ENCODE measurements around the gene IDS.
"Not testable (repeated sequence)": the region's sequence is repeated elsewhere in the genome, so short reads cannot be mapped to it uniquely, and the experiment has no call there.

Gene IDS

GRCh38 chrX:149497626-149498025, 7.5 kb downstream of the IDS start:
- H3K9ac ChIP-seq (ENCODE audit: low read depth, low read length), result no peak overlapping the region
- no peaks in the 10 kb centered on the region for H3K4me1 ChIP-seq (ENCODE audit: insufficient read depth, low read length)
- H3K36me3 ChIP-seq (ENCODE audit: insufficient read depth, low read length), result peaks cover 82% of the 10 kb centered on the region
- no peak overlapping the region for H3K27ac ChIP-seq (ENCODE audit: low read depth, low read length)
- H3K9me3 ChIP-seq (ENCODE audit: insufficient read depth, low read depth, low read length), result no peaks in the 10 kb centered on the region
- H3K27me3 ChIP-seq (ENCODE audit: insufficient read depth, low read length), result no peaks in the 10 kb centered on the region
- WGBS, result 90% methylated on average over 2 of the region's 2 CpGs
- H3K4me3 ChIP-seq (ENCODE audit: low read length), result no peak overlapping the region

DNA sequence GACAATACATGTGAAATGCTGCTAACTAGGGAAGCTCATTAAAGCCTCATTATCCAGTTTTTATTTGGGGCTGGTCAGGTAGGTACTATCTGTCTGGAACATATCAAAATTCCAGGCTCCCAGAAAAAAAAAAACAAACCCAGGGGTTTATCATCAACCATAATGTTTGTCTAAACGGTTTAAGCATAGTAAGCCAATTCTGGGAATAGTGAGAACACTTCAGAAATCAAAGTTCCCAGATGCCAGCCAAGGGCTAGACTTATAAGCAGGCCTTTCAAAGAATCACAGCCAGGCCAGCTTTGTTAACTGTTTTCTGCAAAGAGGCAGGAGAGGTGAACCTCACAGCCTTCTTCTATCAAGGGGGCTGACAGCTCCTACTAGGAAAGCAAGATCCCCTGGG, 8.1 kb downstream of the IDS start:
- no peaks in the 10 kb centered on the region for H3K9me3 ChIP-seq (ENCODE audit: insufficient read depth, low read depth, low read length)
- no peaks in the 10 kb centered on the region for H3K4me1 ChIP-seq (ENCODE audit: insufficient read depth, low read length)
- H3K4me3 ChIP-seq (ENCODE audit: low read length), result no peak overlapping the region
- H3K27ac ChIP-seq (ENCODE audit: low read depth, low read length), result no peak overlapping the region
- no peaks in the 10 kb centered on the region for H3K27me3 ChIP-seq (ENCODE audit: insufficient read depth, low read length)
- 100% methylated on average over 1 of the region's 1 CpG for WGBS
- H3K9ac ChIP-seq (ENCODE audit: low read depth, low read length), result no peak overlapping the region
- peaks cover 76% of the 10 kb centered on the region for H3K36me3 ChIP-seq (ENCODE audit: insufficient read depth, low read length)

GRCh38 chrX:149495573-149496071, 9.5 kb downstream of the IDS start:
- Histone ChIP-seq H3K36me3 (ENCODE audit: insufficient read depth, low read length) (peaks cover 71% of the 10 kb centered on the region), H3K27ac (ENCODE audit: low read depth, low read length) (no peak overlapping the region), H3K9ac (ENCODE audit: low read depth, low read length) (no peak overlapping the region), H3K4me3 (ENCODE audit: low read length) (no peak overlapping the region), H3K4me1 (ENCODE audit: insufficient read depth, low read length) (no peaks in the 10 kb centered on the region), H3K9me3 (ENCODE audit: insufficient read depth, low read depth, low read length) (no peaks in the 10 kb centered on the region), H3K27me3 (ENCODE audit: insufficient read depth, low read length) (no peaks in the 10 kb centered on the region)
- WGBS, result 92% methylated on average over 5 of the region's 5 CpGs

GRCh38 chrX:149494844-149495565, 10.1 kb downstream of the IDS start:
- Histone ChIP-seq H3K9ac (ENCODE audit: low read depth, low read length) (no peak overlapping the region), H3K9me3 (ENCODE audit: insufficient read depth, low read depth, low read length) (no peaks in the 10 kb centered on the region), H3K27ac (ENCODE audit: low read depth, low read length) (no peak overlapping the region), H3K36me3 (ENCODE audit: insufficient read depth, low read length) (peaks cover 70% of the 10 kb centered on the region), H3K4me1 (ENCODE audit: insufficient read depth, low read length) (no peaks in the 10 kb centered on the region), H3K27me3 (ENCODE audit: insufficient read depth, low read length) (no peaks in the 10 kb centered on the region), H3K4me3 (ENCODE audit: low read length) (no peak overlapping the region)
- 97% methylated on average over 4 of the region's 4 CpGs for WGBS

- H3K4me3 ChIP-seq (ENCODE audit: low read length), result no peak overlapping the region
- H3K27me3 ChIP-seq (ENCODE audit: insufficient read depth, low read length), result no peaks in the 10 kb centered on the region
- H3K27ac ChIP-seq (ENCODE audit: low read depth, low read length), result no peak overlapping the region
- no peak overlapping the region for H3K9ac ChIP-seq (ENCODE audit: low read depth, low read length)
- no peaks in the 10 kb centered on the region for H3K4me1 ChIP-seq (ENCODE audit: insufficient read depth, low read length)
- H3K9me3 ChIP-seq (ENCODE audit: insufficient read depth, low read depth, low read length), result no peaks in the 10 kb centered on the region
- 91% methylated on average over 11 of the region's 13 CpGs for WGBS
- peaks cover 71% of the 10 kb centered on the region for H3K36me3 ChIP-seq (ENCODE audit: insufficient read depth, low read length)
These were observed 11.2 kb downstream of the IDS start for GRCh38 chrX:149493567-149494562.

- Histone ChIP-seq H3K9ac (ENCODE audit: low read depth, low read length) (no peak overlapping the region), H3K36me3 (ENCODE audit: insufficient read depth, low read length) (peaks cover 61% of the 10 kb centered on the region), H3K27me3 (ENCODE audit: insufficient read depth, low read length) (no peaks in the 10 kb centered on the region), H3K9me3 (ENCODE audit: insufficient read depth, low read depth, low read length) (no peaks in the 10 kb centered on the region), H3K4me1 (ENCODE audit: insufficient read depth, low read length) (no peaks in the 10 kb centered on the region), H3K27ac (ENCODE audit: low read depth, low read length) (no peak overlapping the region), H3K4me3 (ENCODE audit: low read length) (no peak overlapping the region)
- WGBS, result 84% methylated on average over 2 of the region's 2 CpGs
These were observed 13.3 kb downstream of the IDS start for GRCh38 chrX:149491812-149492211.

GRCh38 chrX:149490100-149490499, 15.0 kb downstream of the IDS start:
- Histone ChIP-seq H3K9me3 (ENCODE audit: insufficient read depth, low read depth, low read length) (no peaks in the 10 kb centered on the region), H3K4me1 (ENCODE audit: insufficient read depth, low read length) (no peaks in the 10 kb centered on the region), H3K4me3 (ENCODE audit: low read length) (no peak overlapping the region), H3K27ac (ENCODE audit: low read depth, low read length) (no peak overlapping the region), H3K36me3 (ENCODE audit: insufficient read depth, low read length) (peaks cover 59% of the 10 kb centered on the region), H3K9ac (ENCODE audit: low read depth, low read length) (no peak overlapping the region), H3K27me3 (ENCODE audit: insufficient read depth, low read length) (no peaks in the 10 kb centered on the region)
- 92% methylated on average over 7 of the region's 7 CpGs for WGBS

- H3K4me3 ChIP-seq (ENCODE audit: low read length); H3K9me3 ChIP-seq (ENCODE audit: insufficient read depth, low read depth, low read length); H3K27ac ChIP-seq (ENCODE audit: low read depth, low read length); H3K9ac ChIP-seq (ENCODE audit: low read depth, low read length); H3K27me3 ChIP-seq (ENCODE audit: insufficient read depth, low read length); H3K4me1 ChIP-seq (ENCODE audit: insufficient read depth, low read length): not testable (repeated sequence)
- peaks cover 49% of the 10 kb centered on the region for H3K36me3 ChIP-seq (ENCODE audit: insufficient read depth, low read length)
- 94% methylated on average over 11 of the region's 17 CpGs for WGBS
These were observed 16.6 kb downstream of the IDS start for GRCh38 chrX:149488411-149489052.

DNA sequence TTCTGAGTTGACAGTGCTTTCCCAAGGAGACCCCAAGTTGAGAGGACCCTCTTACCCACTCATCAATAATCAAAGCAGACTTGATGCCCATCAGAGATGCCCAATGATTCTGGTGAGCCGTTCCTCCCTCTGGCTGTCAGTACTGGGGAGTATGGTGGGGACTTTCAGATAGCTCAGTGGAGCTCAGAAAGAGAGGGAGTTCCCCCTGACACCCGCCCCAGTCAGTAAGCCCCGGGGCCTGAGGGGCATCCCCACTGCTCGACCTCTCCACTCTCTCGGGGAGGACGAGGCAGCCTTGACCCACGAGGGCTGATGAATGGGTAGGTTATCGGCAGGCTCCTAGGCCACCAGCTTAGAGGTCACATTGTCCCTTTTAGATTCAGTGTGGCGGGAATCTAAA, 17.1 kb downstream of the IDS start:
- H3K4me3 ChIP-seq (ENCODE audit: low read length); H3K27me3 ChIP-seq (ENCODE audit: insufficient read depth, low read length); H3K9me3 ChIP-seq (ENCODE audit: insufficient read depth, low read depth, low read length); H3K9ac ChIP-seq (ENCODE audit: low read depth, low read length); H3K4me1 ChIP-seq (ENCODE audit: insufficient read depth, low read length); H3K27ac ChIP-seq (ENCODE audit: low read depth, low read length): not testable (repeated sequence)
- 83% methylated on average over 1 of the region's 9 CpGs for WGBS
- H3K36me3 ChIP-seq (ENCODE audit: insufficient read depth, low read length), result peaks cover 44% of the 10 kb centered on the region

DNA sequence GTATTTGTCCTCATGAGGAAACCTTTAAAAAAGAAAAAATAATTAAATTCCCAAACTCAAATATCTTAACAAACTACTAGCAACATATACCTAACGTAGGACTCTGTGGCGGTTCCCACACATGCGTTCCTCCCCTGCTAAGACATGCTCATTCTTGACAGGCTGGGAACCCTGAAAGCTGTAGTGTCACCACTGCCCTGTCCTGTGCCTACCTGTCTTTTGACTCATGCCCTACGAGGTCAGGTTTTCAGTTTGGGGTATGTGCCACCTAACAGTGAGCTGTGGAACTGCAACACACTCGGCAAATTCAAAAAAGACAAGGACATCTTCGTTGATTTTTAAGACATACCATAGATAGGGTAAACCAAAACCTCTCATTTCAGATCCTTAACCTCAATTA, 17.8 kb downstream of the IDS start:
- no peak overlapping the region for H3K9ac ChIP-seq (ENCODE audit: low read depth, low read length)
- peaks cover 44% of the 10 kb centered on the region for H3K36me3 ChIP-seq (ENCODE audit: insufficient read depth, low read length)
- no peaks in the 10 kb centered on the region for H3K4me1 ChIP-seq (ENCODE audit: insufficient read depth, low read length)
- no peak overlapping the region for H3K4me3 ChIP-seq (ENCODE audit: low read length)
- no peaks in the 10 kb centered on the region for H3K27me3 ChIP-seq (ENCODE audit: insufficient read depth, low read length)
- no peak overlapping the region for H3K27ac ChIP-seq (ENCODE audit: low read depth, low read length)
- no peaks in the 10 kb centered on the region for H3K9me3 ChIP-seq (ENCODE audit: insufficient read depth, low read depth, low read length)
- WGBS, result 89% methylated on average over 6 of the region's 6 CpGs

GRCh38 chrX:149476513-149476912, 28.6 kb downstream of the IDS start:
- no peaks in the 10 kb centered on the region for H3K4me1 ChIP-seq (ENCODE audit: insufficient read depth, low read length)
- H3K4me3 ChIP-seq (ENCODE audit: low read length), result no peak overlapping the region
- no peaks in the 10 kb centered on the region; the same call in 1 of the 2 replicates for H3K27me3 ChIP-seq (ENCODE audit: insufficient read depth, low read length)
- 90% methylated on average over 1 of the region's 2 CpGs for WGBS
- H3K27ac ChIP-seq (ENCODE audit: low read depth, low read length), result no peak overlapping the region
- H3K9me3 ChIP-seq (ENCODE audit: insufficient read depth, low read depth, low read length), result no peaks in the 10 kb centered on the region
- no peak overlapping the region for H3K9ac ChIP-seq (ENCODE audit: low read depth, low read length)
- H3K36me3 ChIP-seq (ENCODE audit: insufficient read depth, low read length), result peaks cover 10% of the 10 kb centered on the region; the same call in 1 of the 2 replicates

All from HUES64 (cell line).